Neural cell (in vitro differentiated cells): Measurements from ENCODE around the gene PMEPA1. TPM values are rescaled to one million over a fixed set of nuclear protein-coding genes. Genes with fewer than 3 reads are reported as not detected.

Source experiments
- H2AFZ ChIP-seq: fragments of 200-600, 300-800 bp; sonication (generic), shearing (Covaris generic); 2 replicates; pipeline ENCODE4 v1.6.0; 2014; ENCODE audit warnings: low read depth, mild to moderate bottlenecking, antibody characterized with exemption, low read length, moderate library complexity
- H3F3A ChIP-seq: fragments of 200-600 bp; shearing (Covaris generic); 2 replicates; pipeline ENCODE4 v1.6.1; 2016; ENCODE audit warnings: mild to moderate bottlenecking, moderate library complexity, mixed read lengths, antibody characterized with exemption, low read length; ENCODE audit not compliant: insufficient read depth, poor library complexity, severe bottlenecking
- H3K27ac ChIP-seq: fragments of 200-600, 300-800 bp; sonication (generic), shearing (Covaris generic); 2 replicates; pipeline ENCODE4 v1.5.1; 2014; ENCODE audit warnings: mild to moderate bottlenecking, low read length, moderate library complexity
- H3K27me3 ChIP-seq: fragments of 300-800, 200-600 bp; sonication (generic), shearing (Covaris generic); 2 replicates; pipeline ENCODE4 v1.6.0; 2014; ENCODE audit warnings: mild to moderate bottlenecking, low read depth, low read length, moderate library complexity; ENCODE audit not compliant: insufficient read depth
- H3K36me3 ChIP-seq: fragments of 300-800, 200-600 bp; sonication (generic), shearing (Covaris generic); 2 replicates; pipeline ENCODE4 v1.5.1; 2014; ENCODE audit warnings: mild to moderate bottlenecking, antibody characterized with exemption, low read length, moderate library complexity; ENCODE audit not compliant: insufficient read depth
- H3K4me2 ChIP-seq: fragments of 300-800, 200-600 bp; sonication (generic), shearing (Covaris generic); 2 replicates; pipeline ENCODE4 v1.6.0; 2014; ENCODE audit warnings: mild to moderate bottlenecking, low read length
- H3K4me3 ChIP-seq: fragments of 300-800, 200-600 bp; sonication (generic), shearing (Covaris generic); 2 replicates; pipeline ENCODE4 v1.5.1; 2014; ENCODE audit warnings: mild to moderate bottlenecking, low read length, moderate library complexity
- H3K79me2 ChIP-seq: fragments of 200-600 bp; shearing (Covaris generic); replicated peaks from 2 replicates; pipeline ENCODE4 v1.6.0; 2014; ENCODE audit warnings: mild to moderate bottlenecking, low read length, moderate library complexity; ENCODE audit not compliant: insufficient read depth
- H3K9ac ChIP-seq: fragments of 300-800, 200-600 bp; sonication (generic), shearing (Covaris generic); 2 replicates; pipeline ENCODE4 v1.6.1; 2016; ENCODE audit warnings: mild to moderate bottlenecking, low read length, mixed read lengths
- H3K9me2 ChIP-seq: fragments of 200-600 bp; shearing (Covaris generic); 2 replicates; pipeline ENCODE4 v1.6.1; 2016; ENCODE audit warnings: mild to moderate bottlenecking, low read length, mixed read lengths; ENCODE audit not compliant: insufficient read depth
- H3K9me3 ChIP-seq: fragments of 200-600, 300-800 bp; sonication (generic), shearing (Covaris generic); 2 replicates; pipeline ENCODE4 v1.6.1; 2016; ENCODE audit warnings: mild to moderate bottlenecking, mixed run types, low read length, moderate library complexity, mixed read lengths
- H4K20me1 ChIP-seq: fragments of 200-600 bp; shearing (Covaris generic); 2 replicates; pipeline ENCODE4 v1.6.1; 2016; ENCODE audit warnings: mild to moderate bottlenecking, mixed run types; ENCODE audit not compliant: insufficient read depth
- EP300 ChIP-seq: fragments of 450-650 bp; conservative IDR thresholded peaks from 2 replicates; pipeline ENCODE4 v1.6.1; 2014; ENCODE audit warnings: antibody characterized with exemption, mild to moderate bottlenecking, moderate library complexity; ENCODE audit not compliant: poor library complexity, severe bottlenecking
- EZH2 ChIP-seq: fragments of 200-600, 300-800 bp; shearing (Covaris generic), sonication (generic); IDR thresholded peaks from 2 replicates; pipeline ENCODE4 v1.6.1; 2014; ENCODE audit warnings: antibody characterized with exemption, low read length, borderline replicate concordance, mild to moderate bottlenecking; ENCODE audit not compliant: insufficient read depth, poor library complexity, severe bottlenecking
- MXI1 ChIP-seq: fragments of 450-650 bp; conservative IDR thresholded peaks from 2 replicates; pipeline ENCODE4 v1.6.1; 2014; ENCODE audit warnings: antibody characterized with exemption, mild to moderate bottlenecking; ENCODE audit not compliant: poor library complexity, severe bottlenecking
- POLR2AphosphoS5 ChIP-seq: IDR thresholded peaks from 2 replicates; pipeline ENCODE4 v1.6.1; 2012
- RAD21 ChIP-seq: fragments of 450-650 bp; conservative IDR thresholded peaks from 2 replicates; pipeline ENCODE4 v1.6.1; 2014; ENCODE audit warnings: antibody characterized with exemption, mild to moderate bottlenecking, moderate library complexity
- REST ChIP-seq: IDR thresholded peaks from 2 replicates; pipeline ENCODE4 v1.6.1; 2012; ENCODE audit warnings: borderline replicate concordance
- SMC3 ChIP-seq: fragments of 450-650 bp; conservative IDR thresholded peaks from 2 replicates; pipeline ENCODE4 v1.6.1; 2014; ENCODE audit warnings: antibody characterized with exemption, mild to moderate bottlenecking, moderate library complexity; ENCODE audit not compliant: poor library complexity
- TAF1 ChIP-seq: IDR thresholded peaks from 2 replicates; pipeline ENCODE4 v1.6.1; 2012; ENCODE audit warnings: low read depth
- polyA plus RNA-seq: library from polyadenylated mRNA; depleted of rRNA; stranded (reverse); fragments of >200 nt; gene quantifications from 2 replicates; pipeline ENCODE4 v1.2.3, GENCODE V29; 2014
- TF ChIP-seq, protein P1 (sequence below): fragments of 450-650 bp; IDR thresholded peaks from 2 replicates; pipeline ENCODE4 v1.5.1; 2014; ENCODE audit warnings: antibody characterized with exemption, mild to moderate bottlenecking, moderate library complexity; ENCODE audit not compliant: poor library complexity, severe bottlenecking

PMEPA1 gene
- polyA plus RNA-seq, 1 donor from 2014 or later: 5.0 TPM

- H3K9me3 ChIP-seq: no peaks in the 10 kb centered on the region
- H2AFZ ChIP-seq: no peak overlapping the region
- H4K20me1 ChIP-seq: no peaks in the 10 kb centered on the region
- no peaks in the 10 kb centered on the region for H3K9me2 ChIP-seq
- no peak overlapping the region for H3K4me2 ChIP-seq
- no peak overlapping the region for H3K27ac ChIP-seq
- H3K27me3 ChIP-seq: no peaks in the 10 kb centered on the region
- H3K79me2 ChIP-seq: peaks cover 13% of the 10 kb centered on the region
- TF ChIP-seq REST: no peak
- no peak for TF ChIP-seq TAF1
- TF ChIP-seq RAD21: no peak
- no peak for TF ChIP-seq EZH2
- no peak for TF ChIP-seq SMC3
- no peak for TF ChIP-seq MXI1
- no peak for TF ChIP-seq POLR2AphosphoS5
- TF ChIP-seq, protein P1, sequence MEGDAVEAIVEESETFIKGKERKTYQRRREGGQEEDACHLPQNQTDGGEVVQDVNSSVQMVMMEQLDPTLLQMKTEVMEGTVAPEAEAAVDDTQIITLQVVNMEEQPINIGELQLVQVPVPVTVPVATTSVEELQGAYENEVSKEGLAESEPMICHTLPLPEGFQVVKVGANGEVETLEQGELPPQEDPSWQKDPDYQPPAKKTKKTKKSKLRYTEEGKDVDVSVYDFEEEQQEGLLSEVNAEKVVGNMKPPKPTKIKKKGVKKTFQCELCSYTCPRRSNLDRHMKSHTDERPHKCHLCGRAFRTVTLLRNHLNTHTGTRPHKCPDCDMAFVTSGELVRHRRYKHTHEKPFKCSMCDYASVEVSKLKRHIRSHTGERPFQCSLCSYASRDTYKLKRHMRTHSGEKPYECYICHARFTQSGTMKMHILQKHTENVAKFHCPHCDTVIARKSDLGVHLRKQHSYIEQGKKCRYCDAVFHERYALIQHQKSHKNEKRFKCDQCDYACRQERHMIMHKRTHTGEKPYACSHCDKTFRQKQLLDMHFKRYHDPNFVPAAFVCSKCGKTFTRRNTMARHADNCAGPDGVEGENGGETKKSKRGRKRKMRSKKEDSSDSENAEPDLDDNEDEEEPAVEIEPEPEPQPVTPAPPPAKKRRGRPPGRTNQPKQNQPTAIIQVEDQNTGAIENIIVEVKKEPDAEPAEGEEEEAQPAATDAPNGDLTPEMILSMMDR: no peak
- no peak for TF ChIP-seq EP300
- no peaks in the 10 kb centered on the region for H3K36me3 ChIP-seq
- no peaks in the 10 kb centered on the region for H3F3A ChIP-seq
- H3K4me3 ChIP-seq: no peak overlapping the region
- no peak overlapping the region for H3K9ac ChIP-seq
These were observed 36.8 kb downstream of the PMEPA1 start for GRCh38 chr20:57672953-57673575.

- H2AFZ ChIP-seq: no peak overlapping the region
- H3K4me3 ChIP-seq: no peak overlapping the region
- H3K9ac ChIP-seq: no peak overlapping the region
- H3K27me3 ChIP-seq: no peaks in the 10 kb centered on the region
- H3K27ac ChIP-seq: no peak overlapping the region
- no peak for TF ChIP-seq EZH2
- TF ChIP-seq RAD21: no peak
- no peak for TF ChIP-seq REST
- H3K9me2 ChIP-seq: no peaks in the 10 kb centered on the region
- no peaks in the 10 kb centered on the region for H4K20me1 ChIP-seq
- peaks cover 7% of the 10 kb centered on the region for H3K79me2 ChIP-seq
- H3K4me2 ChIP-seq: no peak overlapping the region
- H3K36me3 ChIP-seq: no peaks in the 10 kb centered on the region
- no peaks in the 10 kb centered on the region for H3K9me3 ChIP-seq
- H3F3A ChIP-seq: no peaks in the 10 kb centered on the region
These were observed 37.7 kb downstream of the PMEPA1 start for GRCh38 chr20:57672164-57672563.
